Globus pallidus (tissue), 1 donor: ENCODE results near the gene POLR1H.

Experiments used
- DNase-seq: peaks from one replicate; pipeline ENCODE4 v3.0.0-alpha.2; 2015; ENCODE audit warnings: low spot score

POLR1H gene

GRCh38 chr6:30062471-30063178, 1.6 kb downstream of the POLR1H start:
- no peak for DNase-seq

GRCh38 chr6:30063315-30063714, 2.2 kb downstream of the POLR1H start:
- DNase-seq: no peak

GRCh38 chr6:30066082-30066481, 5.0 kb downstream of the POLR1H start:
- no peak for DNase-seq

- peak; percentile 99 for DNase-seq
Measured at GRCh38 chr6:30066577-30067459, 5.8 kb downstream of the POLR1H start, which contains the start of gene PPP1R11. Gene PPP1R11, plus strand, starts transcription at chr6:30067198. Its CDS starts 213 bp downstream, at chr6:30067411.

GRCh38 chr6:30067460-30068139, 6.5 kb downstream of the POLR1H start:
- no peak for DNase-seq

GRCh38 chr6:30071081-30071818, 10.2 kb downstream of the POLR1H start:
- DNase-seq: no peak

- no peak for DNase-seq
Measured at GRCh38 chr6:30071858-30072257, 10.8 kb downstream of the POLR1H start.

- DNase-seq: no peak
Measured at GRCh38 chr6:30073489-30074235, 12.6 kb downstream of the POLR1H start.

- DNase-seq: no peak
Measured at GRCh38 chr6:30074331-30075093, 13.4 kb downstream of the POLR1H start.

- DNase-seq: no peak
Measured at GRCh38 chr6:30075094-30075789, 14.2 kb downstream of the POLR1H start, which contains the start of gene RNF39. Gene RNF39, minus strand, starts transcription at chr6:30075769. Its CDS starts 184 bp downstream, at chr6:30075585.

GRCh38 chr6:30075790-30076732, 15.0 kb downstream of the POLR1H start:
- DNase-seq: no peak

- no peak for DNase-seq
Measured at GRCh38 chr6:30077218-30077617, 16.2 kb downstream of the POLR1H start.

- no peak for DNase-seq
Measured at GRCh38 chr6:30087876-30088275, 26.8 kb downstream of the POLR1H start.

GRCh38 chr6:30091577-30092381, 30.7 kb downstream of the POLR1H start:
- DNase-seq: no peak

GRCh38 chr6:30092852-30093543, 31.9 kb downstream of the POLR1H start:
- DNase-seq: no peak

- DNase-seq: no peak
Measured at GRCh38 chr6:30093951-30094661, 33.0 kb downstream of the POLR1H start.
